ENCODE results near the gene SULT4A1.

DNA sequence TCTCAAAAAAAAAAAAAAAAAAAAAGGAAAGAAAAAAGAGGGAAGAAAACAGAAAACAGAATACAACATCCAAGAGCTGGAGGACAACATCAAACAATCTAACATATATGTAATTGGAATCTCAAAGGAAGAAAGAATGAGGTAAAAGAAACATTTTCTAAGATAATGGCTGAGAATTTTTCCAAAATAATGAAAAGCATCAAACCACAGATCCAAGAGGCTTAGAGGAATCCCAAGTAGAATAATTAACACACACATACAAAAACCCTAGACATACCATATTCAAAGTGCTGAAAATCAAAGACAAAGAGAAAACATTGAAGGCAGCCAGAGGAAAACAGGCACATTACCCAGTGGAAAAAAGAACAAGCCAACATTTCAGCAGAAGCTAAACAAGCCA, 4.9 kb downstream of the SULT4A1 start:
- no peak for TF ChIP-seq POLR2A (IDR thresholded peaks at IDR 0.05)
- TF ChIP-seq, protein P1, sequence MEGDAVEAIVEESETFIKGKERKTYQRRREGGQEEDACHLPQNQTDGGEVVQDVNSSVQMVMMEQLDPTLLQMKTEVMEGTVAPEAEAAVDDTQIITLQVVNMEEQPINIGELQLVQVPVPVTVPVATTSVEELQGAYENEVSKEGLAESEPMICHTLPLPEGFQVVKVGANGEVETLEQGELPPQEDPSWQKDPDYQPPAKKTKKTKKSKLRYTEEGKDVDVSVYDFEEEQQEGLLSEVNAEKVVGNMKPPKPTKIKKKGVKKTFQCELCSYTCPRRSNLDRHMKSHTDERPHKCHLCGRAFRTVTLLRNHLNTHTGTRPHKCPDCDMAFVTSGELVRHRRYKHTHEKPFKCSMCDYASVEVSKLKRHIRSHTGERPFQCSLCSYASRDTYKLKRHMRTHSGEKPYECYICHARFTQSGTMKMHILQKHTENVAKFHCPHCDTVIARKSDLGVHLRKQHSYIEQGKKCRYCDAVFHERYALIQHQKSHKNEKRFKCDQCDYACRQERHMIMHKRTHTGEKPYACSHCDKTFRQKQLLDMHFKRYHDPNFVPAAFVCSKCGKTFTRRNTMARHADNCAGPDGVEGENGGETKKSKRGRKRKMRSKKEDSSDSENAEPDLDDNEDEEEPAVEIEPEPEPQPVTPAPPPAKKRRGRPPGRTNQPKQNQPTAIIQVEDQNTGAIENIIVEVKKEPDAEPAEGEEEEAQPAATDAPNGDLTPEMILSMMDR (IDR thresholded peaks at IDR 0.05): no peak

Measured in thyroid gland (tissue), 4 donors.